HL-60/S4 treated with retinoic acid at 250 ng/mL for 4 days and 3 days (cell line): ENCODE measurements around the gene ADSL.
"Not testable (repeated sequence)": the region's sequence is repeated elsewhere in the genome, so short reads cannot be mapped to it uniquely, and the experiment has no call there.

Experiments used
- in situ Hi-C: fragments of 300-500 bp; cut with MboI; formaldehyde crosslinking; loops from 2 replicates; pipeline ENCODE4 v1.7.0; 2022; ENCODE audit warnings: low sequenced_read_pairs

The ADSL gene

GRCh38 chr22:40364431-40364830, 18.1 kb downstream of the ADSL start:
- in situ Hi-C loops: no loop called here

GRCh38 chr22:40366068-40366467, 19.8 kb downstream of the ADSL start:
- in situ Hi-C loops: no loop called here

GRCh38 chr22:40367342-40367741, 21.0 kb downstream of the ADSL start:
- in situ Hi-C loops: no loop called here

GRCh38 chr22:40368016-40368415, 21.7 kb downstream of the ADSL start:
- in situ Hi-C loops: no loop called here

- in situ Hi-C loops: no loop called here
These were observed 22.5 kb downstream of the ADSL start for GRCh38 chr22:40368836-40369235.

GRCh38 chr22:40374567-40374966, 28.3 kb downstream of the ADSL start:
- in situ Hi-C loops: no loop called here

- in situ Hi-C loops: no loop called here
These were observed 29.8 kb downstream of the ADSL start for GRCh38 chr22:40376149-40376548.

- in situ Hi-C loops: no loop called here
These were observed 31.6 kb downstream of the ADSL start for GRCh38 chr22:40377931-40378330.

GRCh38 chr22:40378448-40378847, 32.1 kb downstream of the ADSL start:
- in situ Hi-C loops: not testable (repeated sequence)

GRCh38 chr22:40381461-40381860, 35.2 kb downstream of the ADSL start:
- in situ Hi-C loops: no loop called here

- in situ Hi-C loops: no loop called here
These were observed 37.6 kb downstream of the ADSL start for GRCh38 chr22:40383905-40384304.

- in situ Hi-C loops: no loop called here
These were observed 38.9 kb downstream of the ADSL start for GRCh38 chr22:40385036-40385782.

GRCh38 chr22:40387746-40388145, 41.4 kb downstream of the ADSL start:
- in situ Hi-C loops: no loop called here

GRCh38 chr22:40388231-40388630, 41.9 kb downstream of the ADSL start:
- in situ Hi-C loops: no loop called here

- in situ Hi-C loops: no loop called here
These were observed 45.1 kb downstream of the ADSL start for GRCh38 chr22:40391417-40391816.

- in situ Hi-C loops: no loop called here
These were observed 46.3 kb downstream of the ADSL start for GRCh38 chr22:40392618-40393017.

GRCh38 chr22:40394607-40395006, 48.3 kb downstream of the ADSL start:
- in situ Hi-C loops: no loop called here

- in situ Hi-C loops: no loop called here
These were observed 49.3 kb downstream of the ADSL start for GRCh38 chr22:40395607-40396006.

GRCh38 chr22:40396882-40397281, 50.6 kb downstream of the ADSL start:
- in situ Hi-C loops: no loop called here

GRCh38 chr22:40397396-40397795, 51.1 kb downstream of the ADSL start:
- in situ Hi-C loops: no loop called here

- in situ Hi-C loops: no loop called here
These were observed 53.3 kb downstream of the ADSL start for GRCh38 chr22:40399621-40400020.

- in situ Hi-C loops: no loop called here
These were observed 53.9 kb downstream of the ADSL start for GRCh38 chr22:40400159-40400558.

GRCh38 chr22:40401532-40401931, 55.2 kb downstream of the ADSL start:
- in situ Hi-C loops: no loop called here
